Uterus (tissue), 2 donors: ENCODE measurements around the gene PRIMPOL.

ENCODE experiments used
- CTCF ChIP-seq, 4 experiments: fragments of 200-600 bp in 2 of 4; fragments of 450-650 bp in 2 of 4; sonication (generic) in 2 of 4; IDR thresholded peaks; one replicate each; pipeline ENCODE4 v1.5.1; 2016 to 2019; ENCODE audit warnings: antibody characterized with exemption in 4 of 4, mild to moderate bottlenecking in 2 of 4, moderate library complexity in 1 of 4
- POLR2A ChIP-seq, 2 donors: fragments of 450-650 bp; IDR thresholded peaks; one replicate each; pipeline ENCODE4 v1.6.1; 2016; ENCODE audit warnings: antibody characterized with exemption in 2 of 2, mild to moderate bottlenecking in 1 of 2, moderate library complexity in 1 of 2

DNA sequence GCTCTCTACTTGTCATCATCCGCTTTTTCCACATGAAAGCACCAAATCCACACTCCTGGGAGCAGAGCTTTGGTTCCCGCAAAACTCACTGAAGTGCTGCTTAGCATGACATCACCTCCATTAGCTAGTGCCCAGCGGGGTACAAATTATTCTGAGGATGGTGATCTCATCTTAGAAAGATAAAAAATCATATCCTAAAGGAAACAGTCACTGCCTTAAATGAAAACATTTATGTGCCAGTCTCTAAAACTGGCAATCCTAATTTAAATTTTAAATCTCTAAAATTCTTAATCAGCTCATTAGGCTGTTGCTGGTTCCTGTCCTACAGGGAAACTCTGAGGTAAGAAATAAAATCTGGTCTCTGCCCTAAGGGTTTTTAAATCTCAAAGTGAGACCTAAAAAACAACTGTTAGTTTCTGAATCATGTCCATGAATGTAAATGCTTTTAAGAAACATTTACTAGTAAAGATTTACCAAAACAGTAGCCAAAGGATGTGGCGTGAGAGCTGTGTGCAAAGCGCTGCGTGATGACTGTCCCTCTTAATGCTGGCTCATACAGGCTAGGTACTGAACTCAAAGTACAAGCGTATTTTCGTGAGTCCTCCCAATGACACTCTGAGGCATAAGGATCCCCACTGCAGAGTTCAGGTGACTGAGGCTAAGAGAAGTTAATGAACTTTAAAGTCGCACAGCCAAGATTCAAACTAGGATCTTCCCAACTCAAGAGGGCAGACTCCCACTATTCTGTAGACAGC, 4.8 kb upstream of the PRIMPOL start:
- TF ChIP-seq POLR2A (IDR thresholded peaks at IDR 0.05), result no peak
- TF ChIP-seq CTCF (IDR thresholded peaks at IDR 0.05), result no peak
